IgD-negative memory B cell (primary cell): Measurements from ENCODE around the gene ARFGAP1. TPM values are rescaled to one million over a fixed set of nuclear protein-coding genes. Genes with fewer than 3 reads are reported as not detected.

Source experiments
- H3K27ac Mint-ChIP-seq, 3 donors: one replicate each; pipeline ENCODE4 v1.8.0; 2020 to 2022; ENCODE audit warnings: mild to moderate bottlenecking in 3 of 3, mixed read lengths in 3 of 3, moderate library complexity in 1 of 3
- H3K27me3 Mint-ChIP-seq: one replicate; pipeline ENCODE4 v1.8.0; 2021; ENCODE audit warnings: mixed read lengths
- H3K36me3 Mint-ChIP-seq: one replicate; pipeline ENCODE4 v1.8.0; 2020; ENCODE audit warnings: mild to moderate bottlenecking, mixed read lengths
- H3K4me1 Mint-ChIP-seq, 3 donors: one replicate each; pipeline ENCODE4 v1.8.0; 2020 to 2022; ENCODE audit warnings: mixed read lengths in 3 of 3, mild to moderate bottlenecking in 1 of 3
- H3K4me3 Mint-ChIP-seq, 4 donors: one replicate each; pipeline ENCODE4 v1.8.0; 2020 to 2022; ENCODE audit warnings: mild to moderate bottlenecking in 4 of 4, mixed read lengths in 4 of 4, moderate library complexity in 3 of 4
- H3K9me3 Mint-ChIP-seq, 3 donors: one replicate each; pipeline ENCODE4 v1.8.0; 2020 to 2021; ENCODE audit warnings: mixed read lengths in 3 of 3, mild to moderate bottlenecking in 1 of 3
- polyA plus RNA-seq: library from polyadenylated mRNA; unstranded; fragments of 300-500 nt; fragmentation: Illumina TruSeq; gene quantifications from one replicate; pipeline ENCODE4 v1.2.3, GENCODE V29; 2021

ARFGAP1 gene
- polyA plus RNA-seq, 1 donor from 2014 or later = 12.2 TPM

GRCh38 chr20:63323357-63323981, 50.9 kb downstream of the ARFGAP1 start:
- peak overlapping the region in 1 of 3 donors; percentile 29 for H3K27ac Mint-ChIP-seq
- H3K27me3 Mint-ChIP-seq = peaks cover 5% of the 10 kb centered on the region
- no peaks in the 10 kb centered on the region for H3K36me3 Mint-ChIP-seq
- no peaks in the 10 kb centered on the region for H3K9me3 Mint-ChIP-seq
- H3K4me3 Mint-ChIP-seq = peak overlapping the region in 1 of 4 donors; percentile 30
- H3K4me1 Mint-ChIP-seq = peaks cover 0 to 5% (median 4%) of the 10 kb centered on the region in 3 donors

DNA sequence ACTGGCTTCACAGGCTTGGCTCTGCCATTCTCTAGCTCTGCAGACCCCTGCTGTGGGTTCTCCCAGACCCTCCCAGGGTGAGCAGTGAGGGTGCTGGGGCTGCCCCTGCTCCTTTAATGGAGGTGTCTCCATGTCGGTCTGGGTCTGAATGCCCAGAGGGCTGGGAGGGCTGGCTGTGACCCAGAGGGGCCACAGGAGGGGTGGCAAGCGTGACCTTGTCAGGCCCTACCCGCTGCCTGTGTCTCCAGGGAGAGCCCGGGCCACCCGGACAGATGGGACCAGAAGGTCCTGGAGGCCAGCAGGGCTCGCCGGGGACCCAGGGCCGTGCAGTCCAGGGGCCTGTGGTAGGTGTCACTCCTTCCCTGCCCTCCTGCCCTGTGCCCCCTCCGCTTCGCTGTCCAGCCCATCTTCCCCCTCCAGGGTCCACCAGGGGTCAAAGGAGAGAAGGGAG, 52.4 kb downstream of the ARFGAP1 start:
- Mint-ChIP-seq H3K36me3 (no peaks in the 10 kb centered on the region), H3K4me3 (no peak overlapping the region), H3K4me1 (peaks cover 0 to 5% (median 4%) of the 10 kb centered on the region in 3 donors), H3K27me3 (peaks cover 5% of the 10 kb centered on the region), H3K27ac (no peak overlapping the region), H3K9me3 (peaks cover 0 to 2% (median 0%) of the 10 kb centered on the region in 3 donors)

DNA sequence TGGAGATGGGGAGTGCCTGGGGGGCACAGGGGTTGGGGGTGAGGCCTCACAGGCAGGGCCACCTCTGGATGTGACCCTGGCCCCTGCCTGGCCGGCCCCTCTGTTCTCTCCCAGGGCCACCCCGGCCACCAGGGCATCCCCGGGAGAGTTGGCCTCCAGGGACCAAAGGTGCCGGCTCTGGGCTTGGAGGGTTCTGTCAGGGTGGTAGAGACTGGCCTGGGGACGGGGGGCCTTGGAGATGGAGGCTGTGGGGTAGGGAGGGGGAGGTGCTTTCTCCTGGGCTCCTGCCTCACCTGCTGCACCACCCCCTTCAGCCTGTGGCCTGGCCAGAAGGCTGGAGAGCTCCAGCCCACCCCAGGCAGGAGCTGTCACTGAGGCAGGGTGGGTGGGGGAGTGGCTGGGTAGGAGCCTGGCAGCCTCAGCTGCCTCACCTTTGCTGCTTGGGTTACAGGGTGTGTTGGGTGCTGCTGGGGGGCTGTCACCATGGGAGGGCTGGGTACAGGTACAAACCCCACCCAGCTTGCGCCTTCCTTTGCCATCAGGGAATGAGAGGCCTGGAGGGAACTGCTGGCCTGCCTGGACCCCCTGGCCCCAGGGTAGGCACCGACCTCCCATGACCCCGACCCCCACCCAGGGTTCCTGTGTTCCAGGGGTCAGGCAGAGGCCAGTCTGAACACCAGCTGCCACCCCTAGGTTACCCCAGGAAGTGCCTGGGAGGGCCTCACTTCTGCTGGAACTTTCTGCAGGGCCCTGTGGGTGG, 53.1 kb downstream of the ARFGAP1 start:
- H3K9me3 Mint-ChIP-seq = peaks cover 0 to 2% (median 0%) of the 10 kb centered on the region in 3 donors
- peak overlapping the region in 1 of 3 donors; percentile 86 for H3K27ac Mint-ChIP-seq
- peaks cover 0 to 5% (median 4%) of the 10 kb centered on the region in 3 donors for H3K4me1 Mint-ChIP-seq
- no peak overlapping the region for H3K4me3 Mint-ChIP-seq
- H3K36me3 Mint-ChIP-seq = no peaks in the 10 kb centered on the region
- peaks cover 3% of the 10 kb centered on the region for H3K27me3 Mint-ChIP-seq

- Mint-ChIP-seq H3K4me3 (peak overlapping the region in 1 of 4 donors; percentile 60), H3K27ac (peak overlapping the region; percentile 16 to 86 (median 41)), H3K36me3 (no peaks in the 10 kb centered on the region), H3K4me1 (peaks cover 0 to 5% (median 4%) of the 10 kb centered on the region in 3 donors), H3K9me3 (peaks cover 0 to 3% (median 2%) of the 10 kb centered on the region in 3 donors), H3K27me3 (peaks cover 4% of the 10 kb centered on the region)
Observed at GRCh38 chr20:63326314-63327230, 54.0 kb downstream of the ARFGAP1 start.

GRCh38 chr20:63327231-63327745, 54.7 kb downstream of the ARFGAP1 start:
- Mint-ChIP-seq H3K27ac (peak overlapping the region; percentile 16 to 86 (median 41)), H3K4me3 (peak overlapping the region in 1 of 4 donors; percentile 60), H3K36me3 (no peaks in the 10 kb centered on the region), H3K9me3 (peaks cover 0 to 8% (median 7%) of the 10 kb centered on the region in 3 donors), H3K4me1 (peaks cover 0 to 5% (median 4%) of the 10 kb centered on the region in 3 donors), H3K27me3 (peaks cover 6% of the 10 kb centered on the region)

DNA sequence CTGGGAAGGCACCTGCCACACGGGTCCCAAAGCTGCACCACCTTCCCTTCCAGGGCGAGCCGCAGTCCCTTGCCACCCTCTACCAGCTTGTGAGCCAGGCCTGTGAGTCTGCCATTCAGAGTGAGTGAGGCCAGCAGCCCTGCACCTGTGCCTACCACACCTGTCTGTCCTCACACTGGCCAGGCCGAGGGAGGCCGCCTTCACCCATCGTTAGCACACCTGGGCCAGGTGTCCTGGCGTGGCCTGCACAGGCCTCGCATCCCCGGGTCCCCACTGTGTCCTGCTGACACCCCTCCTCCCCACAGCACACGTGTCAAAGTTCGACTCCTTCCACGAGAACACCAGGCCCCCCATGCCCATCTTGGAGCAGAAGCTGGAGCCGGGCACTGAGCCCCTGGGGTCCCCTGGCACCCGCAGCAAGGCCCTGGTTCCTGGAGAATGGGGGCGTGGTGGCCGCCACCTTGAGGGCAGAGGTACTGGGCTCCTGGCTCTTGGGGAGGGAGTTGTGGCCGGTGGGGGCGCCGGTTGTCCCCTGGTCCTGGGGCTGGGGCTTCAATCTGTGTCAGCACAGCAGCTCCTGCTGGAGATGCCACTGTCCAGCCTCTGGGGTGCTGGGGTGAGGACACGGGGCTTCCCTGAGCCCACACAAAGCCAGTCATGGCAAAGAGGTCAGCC, 55.5 kb downstream of the ARFGAP1 start:
- Mint-ChIP-seq H3K27me3 (peaks cover 6% of the 10 kb centered on the region), H3K4me1 (peaks cover 0 to 4% (median 3%) of the 10 kb centered on the region in 3 donors), H3K36me3 (no peaks in the 10 kb centered on the region), H3K27ac (no peak overlapping the region), H3K9me3 (peaks cover 0 to 8% (median 7%) of the 10 kb centered on the region in 3 donors), H3K4me3 (no peak overlapping the region)

DNA sequence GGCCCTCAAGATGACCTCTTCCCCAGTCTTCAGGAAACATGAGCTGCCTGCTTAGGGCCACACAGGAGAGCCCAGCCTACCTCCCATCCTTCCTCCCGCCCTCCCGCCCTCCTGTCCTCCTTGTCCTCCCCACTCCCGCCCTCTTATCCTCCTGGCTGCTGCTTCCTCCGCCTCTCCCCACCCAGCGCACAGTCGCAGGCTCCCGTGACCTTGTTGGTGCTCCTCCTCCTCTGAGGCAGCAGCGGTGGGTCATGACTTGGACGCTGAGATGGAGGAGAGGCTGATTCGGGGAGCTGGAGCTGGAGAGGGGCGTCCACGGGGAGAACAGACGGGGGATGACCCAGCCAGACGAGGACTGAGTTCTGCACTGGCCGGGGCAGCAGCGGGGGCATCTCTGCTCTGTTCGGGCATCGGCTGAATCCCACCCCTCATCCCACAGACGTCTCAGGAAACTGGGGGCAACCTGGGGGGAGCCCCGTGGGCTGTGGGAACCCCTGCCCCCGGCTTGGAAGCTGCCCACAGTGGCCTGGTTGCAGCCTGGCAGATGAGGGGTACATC, 56.2 kb downstream of the ARFGAP1 start:
- Mint-ChIP-seq H3K9me3 (peaks cover 3 to 8% (median 7%) of the 10 kb centered on the region in 3 donors), H3K36me3 (no peaks in the 10 kb centered on the region), H3K4me3 (no peak overlapping the region), H3K27ac (no peak overlapping the region), H3K4me1 (peaks cover 0 to 4% (median 2%) of the 10 kb centered on the region in 3 donors), H3K27me3 (peaks cover 4% of the 10 kb centered on the region)

DNA sequence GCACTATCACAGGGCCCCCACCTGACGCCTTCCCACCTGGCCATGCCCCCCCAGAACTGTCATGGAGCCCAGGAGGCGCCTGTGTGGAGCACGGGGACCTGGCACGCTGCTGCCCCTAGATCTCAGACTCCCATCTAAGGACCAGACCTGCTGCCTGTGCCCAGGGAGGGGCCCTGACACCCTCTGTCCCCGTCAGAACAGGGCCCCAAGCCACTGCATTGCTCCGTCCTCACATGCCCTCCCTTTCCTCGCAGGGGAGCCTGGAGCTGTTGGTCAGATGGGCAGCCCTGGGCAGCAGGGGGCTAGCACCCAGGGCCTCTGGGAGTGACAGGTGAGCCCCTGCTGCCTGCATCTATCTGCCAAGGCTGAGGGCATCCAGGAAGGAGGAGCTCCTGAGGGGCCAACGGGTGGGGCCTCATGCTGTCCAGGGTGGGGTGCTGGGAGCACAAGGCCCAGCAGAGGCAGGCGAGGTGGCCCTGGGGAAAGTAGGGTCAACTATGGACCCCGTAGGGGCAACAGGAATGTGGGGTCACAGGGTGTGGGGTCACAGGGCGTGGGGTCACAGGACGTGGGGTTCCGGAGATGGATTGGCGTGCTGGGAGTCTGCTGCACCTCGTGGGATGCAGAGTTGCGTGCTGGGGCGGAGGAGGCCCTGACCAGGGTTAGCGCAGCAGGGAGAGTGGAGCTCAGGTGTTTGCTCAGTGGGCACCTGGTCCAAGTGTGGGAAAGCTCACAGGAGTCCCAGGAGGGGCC, 56.9 kb downstream of the ARFGAP1 start:
- Mint-ChIP-seq H3K4me1 (peaks cover 0 to 4% (median 2%) of the 10 kb centered on the region in 3 donors), H3K27me3 (peaks cover 4% of the 10 kb centered on the region), H3K9me3 (peaks cover 3 to 8% (median 7%) of the 10 kb centered on the region in 3 donors), H3K27ac (no peak overlapping the region), H3K36me3 (no peaks in the 10 kb centered on the region), H3K4me3 (no peak overlapping the region)

DNA sequence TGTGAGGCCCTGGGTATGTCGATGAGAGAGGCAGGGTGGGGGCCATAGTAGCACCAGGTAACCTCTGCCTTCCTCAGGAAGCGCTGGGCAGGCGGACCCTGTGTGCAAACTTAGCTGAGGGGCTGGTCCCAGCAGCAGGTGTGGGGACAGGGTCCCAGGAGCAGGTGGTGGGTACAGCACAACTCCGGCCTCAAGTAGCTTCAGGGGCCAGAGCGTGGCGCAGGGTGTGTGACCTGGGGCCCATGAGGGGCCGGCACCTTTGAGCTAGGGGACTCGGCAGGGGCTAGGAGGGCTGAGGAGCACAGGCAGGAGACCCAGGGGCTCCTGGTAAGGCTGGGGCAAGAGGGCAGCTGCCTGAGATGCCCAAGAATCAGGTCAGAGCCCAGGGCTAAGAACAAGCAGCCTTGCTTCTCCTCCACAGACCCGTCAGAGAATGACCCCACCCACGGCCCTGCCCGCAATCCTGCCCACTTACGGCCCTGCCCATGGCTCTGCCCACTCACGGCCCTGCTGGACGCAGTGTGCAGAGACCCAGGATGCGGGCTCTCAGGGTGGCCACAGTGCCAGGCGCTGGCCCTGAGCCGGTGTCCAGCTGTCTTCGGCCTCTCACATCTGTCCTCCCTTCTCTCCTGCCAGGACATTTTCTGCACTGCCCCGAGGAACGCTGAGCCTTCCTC, 57.6 kb downstream of the ARFGAP1 start:
- peaks cover 3 to 8% (median 7%) of the 10 kb centered on the region in 3 donors for H3K9me3 Mint-ChIP-seq
- H3K4me3 Mint-ChIP-seq = no peak overlapping the region
- H3K27ac Mint-ChIP-seq = no peak overlapping the region
- no peaks in the 10 kb centered on the region for H3K36me3 Mint-ChIP-seq
- peaks cover 0 to 4% (median 2%) of the 10 kb centered on the region in 3 donors for H3K4me1 Mint-ChIP-seq
- H3K27me3 Mint-ChIP-seq = peaks cover 4% of the 10 kb centered on the region

GRCh38 chr20:63330940-63331339, 58.3 kb downstream of the ARFGAP1 start:
- Mint-ChIP-seq H3K4me3 (no peak overlapping the region), H3K4me1 (peaks cover 0 to 4% (median 2%) of the 10 kb centered on the region in 3 donors), H3K9me3 (peaks cover 3 to 8% (median 7%) of the 10 kb centered on the region in 3 donors), H3K36me3 (no peaks in the 10 kb centered on the region), H3K27ac (no peak overlapping the region), H3K27me3 (peaks cover 6% of the 10 kb centered on the region)

- peaks cover 0 to 3% (median 2%) of the 10 kb centered on the region in 3 donors for H3K4me1 Mint-ChIP-seq
- H3K9me3 Mint-ChIP-seq = peaks cover 3 to 8% (median 7%) of the 10 kb centered on the region in 3 donors
- H3K27me3 Mint-ChIP-seq = peaks cover 11% of the 10 kb centered on the region
- peak overlapping the region in 1 of 3 donors; percentile 57 for H3K27ac Mint-ChIP-seq
- no peak overlapping the region for H3K4me3 Mint-ChIP-seq
- no peaks in the 10 kb centered on the region for H3K36me3 Mint-ChIP-seq
Observed at GRCh38 chr20:63331741-63332400, 59.3 kb downstream of the ARFGAP1 start.

DNA sequence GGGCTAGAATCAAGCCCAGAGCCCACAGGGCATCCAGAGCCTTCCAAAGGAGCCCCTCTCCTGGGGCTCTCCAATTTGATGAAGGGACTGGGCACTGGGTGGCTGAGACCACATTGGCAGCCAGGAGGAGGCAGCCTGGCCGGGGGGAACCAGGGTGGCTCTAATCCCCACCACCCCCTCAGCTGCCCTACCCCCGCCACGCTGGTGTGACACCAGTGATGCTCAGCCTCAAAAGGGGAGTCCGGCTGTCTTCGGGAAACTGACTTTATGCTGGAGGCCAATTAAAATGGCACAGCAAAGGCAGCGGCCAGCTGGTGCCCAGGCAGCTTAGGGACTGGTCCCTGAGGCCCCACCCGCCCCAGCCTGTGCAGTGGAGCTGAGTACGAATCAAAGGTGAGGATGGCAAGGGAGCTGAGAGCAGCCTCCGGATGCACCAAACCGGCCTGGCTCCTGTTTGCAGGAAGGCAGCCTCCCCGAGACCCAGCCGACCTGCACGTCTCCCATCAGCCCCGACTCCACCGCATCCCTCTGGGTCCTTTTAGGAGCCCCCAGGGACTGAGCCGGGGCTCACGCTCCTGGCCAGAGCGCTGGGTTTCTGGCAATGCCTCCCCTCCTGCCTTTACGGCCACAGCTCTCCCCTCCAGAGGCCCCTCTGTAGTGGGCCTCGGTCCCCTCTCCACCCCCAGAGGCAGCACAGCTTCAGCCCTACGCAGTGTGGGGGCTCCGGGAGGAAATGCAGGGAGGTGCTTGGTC, 60.1 kb downstream of the ARFGAP1 start:
- H3K9me3 Mint-ChIP-seq = peaks cover 3 to 8% (median 7%) of the 10 kb centered on the region in 3 donors
- no peak overlapping the region for H3K4me3 Mint-ChIP-seq
- H3K36me3 Mint-ChIP-seq = no peaks in the 10 kb centered on the region
- peaks cover 14% of the 10 kb centered on the region for H3K27me3 Mint-ChIP-seq
- no peaks in the 10 kb centered on the region for H3K4me1 Mint-ChIP-seq
- H3K27ac Mint-ChIP-seq = peak overlapping the region in 1 of 3 donors; percentile 57
